ENCODE results near the gene LARP1B.

Gene LARP1B

DNA sequence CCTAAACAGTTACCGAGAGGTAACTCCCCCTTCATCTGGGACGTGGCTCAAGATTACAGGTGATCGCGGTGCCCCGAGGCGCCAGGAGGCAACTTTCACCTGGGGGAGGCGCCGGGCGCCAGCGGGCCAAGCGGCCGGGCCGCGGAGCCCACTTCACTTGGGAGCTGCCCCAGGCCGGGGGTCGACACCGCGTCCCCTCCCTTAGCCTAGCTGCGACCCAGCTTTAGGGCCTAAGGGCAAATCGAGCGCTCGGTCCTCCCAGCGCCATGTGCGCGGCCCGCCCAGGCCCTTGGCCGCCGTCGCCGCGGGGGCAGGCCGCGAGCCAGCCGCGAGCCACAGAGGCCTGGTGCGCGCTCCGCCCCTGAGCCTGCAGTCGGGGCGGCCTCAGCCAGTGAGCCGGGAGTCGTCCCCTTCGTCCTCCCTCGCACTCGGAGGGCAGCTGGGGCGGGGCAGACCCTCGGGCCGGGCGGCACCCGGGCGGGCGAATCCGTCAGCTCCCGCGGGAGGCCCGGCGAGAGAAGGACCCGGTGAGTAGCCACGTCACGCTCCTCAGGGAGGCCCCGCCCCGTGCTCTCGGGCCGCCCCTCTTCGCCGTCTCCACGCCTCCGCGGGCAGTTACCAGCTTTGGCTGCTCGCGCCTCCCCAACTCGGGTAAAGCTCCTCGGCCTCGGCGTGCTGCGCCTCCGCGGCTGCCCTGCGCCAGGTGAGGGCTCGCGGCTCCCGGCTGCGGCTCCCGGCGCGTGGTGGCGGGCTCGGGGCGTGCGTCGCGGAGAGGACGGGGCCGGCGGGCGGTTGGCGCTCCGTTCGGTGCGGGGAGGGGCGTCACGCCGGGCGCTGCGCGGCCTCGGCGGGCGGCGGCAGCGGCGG is at the start of gene LARP1B:
TSS of gene LARP1B (plus strand) at position 614 of the 867 bp plus-strand sequence. CDS start 13,640 bp downstream, outside the sequence.
- TF ChIP-seq GATA2 (IDR thresholded peaks at IDR 0.05; ENCODE audit: low read depth, low read length) = no peak
- no peak for TF ChIP-seq GATA3 (IDR thresholded peaks at IDR 0.05; ENCODE audit: low read depth, low read length)

DNA sequence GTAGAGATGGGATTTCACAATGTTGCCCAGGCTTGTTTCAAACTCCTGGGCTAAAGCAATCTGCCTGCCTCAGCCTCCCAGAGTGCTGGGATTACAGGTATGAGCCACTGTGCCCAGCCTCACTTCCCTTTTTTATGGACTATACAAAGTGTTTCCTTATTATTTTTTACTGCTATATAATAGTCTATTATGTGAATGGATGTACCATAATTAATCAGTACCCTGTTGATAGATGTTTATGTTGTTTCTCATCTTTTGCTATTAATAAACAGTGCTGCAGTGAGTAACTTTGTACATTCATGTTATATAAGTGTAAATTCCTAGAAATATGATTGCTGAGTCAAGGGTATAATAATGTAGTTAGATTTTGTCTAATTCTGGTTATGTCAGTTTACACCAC is 35.8 kb upstream of the LARP1B start:
- TF ChIP-seq GATA3 (IDR thresholded peaks at IDR 0.05; ENCODE audit: low read depth, low read length) (no peak), GATA2 (IDR thresholded peaks at IDR 0.05; ENCODE audit: low read depth, low read length) (no peak)

DNA sequence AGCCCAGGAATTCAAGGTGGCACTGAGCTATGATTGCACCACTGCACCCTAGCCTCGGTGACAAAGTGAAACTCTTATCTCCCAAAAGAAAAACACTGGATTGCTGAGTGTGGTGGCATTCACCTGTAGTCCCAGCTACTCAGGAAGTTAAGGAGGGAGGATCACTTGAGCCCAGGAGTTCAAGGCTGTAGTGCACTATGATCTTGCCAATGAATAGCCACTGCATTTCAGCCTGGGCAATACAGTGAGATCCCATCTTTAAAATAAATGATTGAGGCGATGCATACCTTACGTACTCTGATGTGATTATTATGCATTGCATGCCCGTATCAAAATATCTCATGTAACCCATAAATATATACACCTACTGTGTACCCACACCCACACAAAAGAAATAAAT is 31.2 kb upstream of the LARP1B start:
- TF ChIP-seq GATA2 (IDR thresholded peaks at IDR 0.05; ENCODE audit: low read depth, low read length) (no peak), GATA3 (IDR thresholded peaks at IDR 0.05; ENCODE audit: low read depth, low read length) (no peak)

DNA sequence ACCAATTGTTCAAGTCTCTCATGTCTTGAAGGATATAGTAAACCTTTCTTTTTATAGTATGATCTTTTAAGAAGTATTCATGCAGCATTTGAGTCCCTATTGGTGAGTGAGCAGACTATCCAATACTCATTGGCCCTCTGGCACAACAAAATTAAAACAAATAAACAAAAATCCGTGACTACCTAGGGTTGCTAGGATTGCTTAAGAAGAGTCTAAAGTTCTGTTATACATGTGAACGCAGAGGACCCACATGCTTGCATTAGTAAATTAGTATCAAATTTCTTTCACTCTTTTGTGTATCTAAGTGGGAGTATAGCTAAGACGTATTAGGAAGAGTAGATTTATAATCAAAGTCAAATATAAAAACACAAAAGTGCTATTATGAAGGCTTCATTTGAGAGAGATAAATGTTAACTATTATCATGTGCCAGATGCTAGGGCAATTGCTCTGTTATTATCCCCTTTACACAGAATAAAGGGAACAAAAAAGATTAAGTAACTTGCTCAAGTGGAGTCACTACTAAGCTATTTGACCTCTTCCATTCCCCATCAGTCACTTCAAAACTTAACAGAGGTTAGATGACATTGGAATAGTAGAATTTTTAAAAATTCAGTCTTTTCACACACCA is 29.2 kb upstream of the LARP1B start:
- TF ChIP-seq GATA2 (IDR thresholded peaks at IDR 0.05; ENCODE audit: low read depth, low read length) (no peak), GATA3 (IDR thresholded peaks at IDR 0.05; ENCODE audit: low read depth, low read length) (no peak)

DNA sequence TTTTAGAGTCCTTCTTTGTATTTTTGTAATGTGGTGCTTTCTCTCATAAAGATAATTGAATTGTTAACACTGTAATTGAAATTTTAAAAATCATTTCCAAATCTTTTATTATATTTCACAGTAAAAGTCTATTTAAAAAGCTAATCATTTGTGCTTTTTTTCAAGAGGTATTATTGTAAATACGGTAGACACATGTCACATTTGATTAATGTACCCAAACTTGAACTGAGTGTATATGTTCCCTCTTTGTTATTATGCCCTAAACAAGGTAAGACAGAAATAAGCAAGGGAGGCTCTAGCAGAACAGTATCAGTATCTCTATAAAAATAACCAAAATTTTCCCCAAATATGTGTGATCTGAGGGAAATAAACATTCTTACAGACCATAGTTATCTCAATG is 21.5 kb upstream of the LARP1B start:
- no peak for TF ChIP-seq GATA2 (IDR thresholded peaks at IDR 0.05; ENCODE audit: low read depth, low read length)
- no peak for TF ChIP-seq GATA3 (IDR thresholded peaks at IDR 0.05; ENCODE audit: low read depth, low read length)

DNA sequence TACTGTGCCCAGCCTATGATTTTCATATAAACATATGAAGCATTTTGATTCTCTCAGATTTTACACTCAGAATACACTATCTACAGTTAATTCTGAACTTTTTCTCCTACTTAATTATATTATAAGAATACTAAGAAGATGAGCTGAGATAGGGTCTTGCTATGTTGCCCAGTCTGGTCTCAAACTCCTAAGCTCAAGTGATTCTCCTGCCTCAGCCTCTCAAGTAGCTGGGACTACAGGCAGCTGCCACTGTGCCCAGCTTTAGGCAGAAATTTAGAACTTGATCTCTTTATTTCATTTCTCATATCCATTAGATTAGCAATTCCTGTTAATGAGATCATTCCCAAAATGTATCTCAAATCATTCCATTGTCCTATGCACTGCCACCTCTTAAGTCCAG is 4.7 kb upstream of the LARP1B start:
- TF ChIP-seq GATA2 (IDR thresholded peaks at IDR 0.05; ENCODE audit: low read depth, low read length) (no peak), GATA3 (IDR thresholded peaks at IDR 0.05; ENCODE audit: low read depth, low read length) (no peak)

DNA sequence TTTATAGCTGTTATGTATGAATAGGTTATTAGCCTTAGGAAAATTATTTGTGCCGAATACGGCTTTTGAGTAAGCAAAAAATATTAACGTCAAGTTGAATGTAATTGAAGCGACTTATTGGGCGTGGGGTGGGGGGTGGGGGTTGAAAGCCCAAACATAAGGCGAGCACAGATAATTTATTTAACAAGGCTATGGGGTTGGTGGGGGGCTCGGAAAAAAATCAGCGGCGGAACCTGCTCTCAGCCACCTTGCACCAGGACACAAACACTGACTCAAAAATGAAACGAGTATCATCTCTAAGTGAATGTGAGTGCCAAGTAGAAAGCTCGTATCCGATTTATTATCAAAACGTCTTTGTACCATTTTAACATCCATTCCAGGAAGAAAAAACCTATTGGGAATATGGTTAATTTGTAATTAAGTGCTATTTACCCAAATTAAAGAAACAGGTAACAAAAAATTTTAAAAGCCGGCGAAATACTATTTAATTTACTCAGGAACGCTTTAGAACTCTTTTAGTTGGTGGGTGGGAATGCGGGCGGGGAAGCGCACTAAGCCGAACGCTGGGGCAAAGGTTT is 902 bp upstream of the LARP1B start:
- TF ChIP-seq GATA2 (IDR thresholded peaks at IDR 0.05; ENCODE audit: low read depth, low read length) = no peak
- TF ChIP-seq GATA3 (IDR thresholded peaks at IDR 0.05; ENCODE audit: low read depth, low read length) = no peak

DNA sequence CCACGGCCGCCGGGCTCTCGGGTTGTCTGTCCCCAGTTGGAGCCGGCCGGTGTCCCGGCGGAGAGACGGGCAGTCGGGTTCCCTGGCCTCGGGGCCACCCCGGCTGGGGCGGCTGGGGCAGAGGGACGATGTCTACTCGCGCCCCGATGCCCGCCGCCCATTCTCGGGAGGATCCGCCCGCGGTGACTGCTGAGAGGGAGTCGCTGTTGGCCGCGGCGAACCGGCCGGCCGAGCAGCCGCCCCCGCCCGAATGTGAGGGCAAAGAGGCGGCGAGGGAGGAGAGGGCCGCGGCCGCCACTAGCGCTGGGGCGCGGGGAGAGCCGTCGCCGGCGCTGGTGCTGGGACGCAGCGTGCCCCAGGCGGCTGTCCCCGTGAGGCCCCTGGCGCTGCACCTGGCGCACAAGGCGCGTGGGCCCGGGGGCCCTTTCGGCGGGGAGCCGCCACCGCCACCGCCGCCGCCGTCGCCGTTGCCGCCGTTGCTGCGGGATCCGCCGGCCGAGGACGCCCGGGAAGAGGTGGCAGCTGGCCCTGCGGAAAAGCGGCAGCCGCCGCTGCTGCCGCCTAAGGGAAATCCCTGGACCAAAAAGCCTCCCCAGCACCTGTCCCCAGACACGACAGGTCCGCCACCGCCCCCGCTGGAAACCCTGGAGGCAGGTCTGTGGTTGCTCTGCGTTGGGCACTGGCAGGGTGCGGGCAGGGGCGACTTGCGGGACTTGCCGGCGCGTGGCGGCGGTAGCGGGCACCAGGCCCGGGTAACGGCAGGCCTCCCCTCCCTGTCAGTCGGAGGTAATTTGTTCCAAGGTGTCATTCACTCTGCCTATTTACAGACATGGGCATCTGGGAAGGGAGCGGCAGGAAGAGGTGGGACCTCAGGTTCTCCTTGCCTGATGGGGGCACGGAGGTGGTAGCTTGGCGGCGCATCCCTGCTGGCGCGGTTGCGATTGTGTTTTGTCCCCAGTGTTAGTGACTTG is 739 bp downstream of the LARP1B start:
- no peak for TF ChIP-seq GATA3 (IDR thresholded peaks at IDR 0.05; ENCODE audit: low read depth, low read length)
- no peak for TF ChIP-seq GATA2 (IDR thresholded peaks at IDR 0.05; ENCODE audit: low read depth, low read length)

DNA sequence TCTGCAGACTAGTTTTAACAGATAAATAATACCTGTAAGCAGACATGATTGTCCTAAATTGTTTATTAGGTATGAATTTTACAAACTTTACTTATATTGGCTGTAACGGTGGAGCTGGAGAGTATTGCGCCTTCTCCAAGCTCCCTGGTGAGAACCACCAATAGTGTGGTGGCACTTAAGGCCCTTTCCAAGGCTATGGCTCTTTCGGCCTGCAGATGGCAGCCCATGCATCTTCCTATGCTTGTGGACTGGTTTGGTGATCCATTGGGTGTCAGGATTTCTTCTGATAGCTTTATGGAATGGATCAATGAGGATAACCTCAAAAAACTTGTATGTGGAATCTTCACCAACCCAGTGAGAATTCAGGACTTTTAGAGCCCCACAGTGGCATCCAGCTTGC is 7.8 kb downstream of the LARP1B start:
- no peak for TF ChIP-seq GATA3 (IDR thresholded peaks at IDR 0.05; ENCODE audit: low read depth, low read length)

DNA sequence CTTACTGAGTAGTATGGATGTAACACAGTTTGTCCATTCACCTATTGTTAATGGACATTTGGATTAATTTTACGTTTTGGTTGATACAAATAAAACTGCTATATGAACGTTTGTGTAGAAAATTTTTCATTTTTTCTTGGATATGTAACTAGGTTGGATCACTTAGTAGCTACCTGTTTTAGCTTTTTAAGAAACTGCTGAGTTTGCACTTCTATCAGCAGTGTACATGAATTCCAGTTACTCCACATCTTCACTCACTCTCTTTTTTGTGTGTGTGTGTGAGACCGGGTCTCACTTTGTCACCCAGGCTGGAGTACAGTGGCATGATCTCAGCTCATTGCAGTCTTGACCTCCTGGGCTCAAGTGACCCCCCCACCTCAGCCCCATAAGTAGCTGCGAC is 15.4 kb downstream of the LARP1B start:
- TF ChIP-seq GATA2 (IDR thresholded peaks at IDR 0.05; ENCODE audit: low read depth, low read length) (no peak), GATA3 (IDR thresholded peaks at IDR 0.05; ENCODE audit: low read depth, low read length) (no peak)

DNA sequence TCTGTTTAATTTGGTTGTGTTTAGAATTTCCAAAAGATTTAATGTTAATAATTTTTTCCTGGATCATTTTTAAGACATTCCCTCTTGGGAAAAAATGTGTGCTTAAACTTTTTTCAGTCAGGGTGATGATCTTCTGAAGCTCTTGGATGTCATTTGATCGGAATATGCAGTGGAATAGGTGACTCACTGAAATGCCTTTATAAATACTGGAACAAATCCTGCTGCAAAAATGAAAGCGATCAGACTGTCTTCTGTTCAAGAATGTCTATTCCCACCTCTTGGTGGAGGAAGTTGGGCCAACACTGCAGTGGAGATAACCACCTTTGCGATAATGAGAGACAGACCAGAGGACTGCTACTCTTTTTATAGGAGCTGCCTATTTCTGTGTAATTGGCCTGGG is 46.7 kb downstream of the LARP1B start:
- no peak for TF ChIP-seq GATA2 (IDR thresholded peaks at IDR 0.05; ENCODE audit: low read depth, low read length)
- no peak for TF ChIP-seq GATA3 (IDR thresholded peaks at IDR 0.05; ENCODE audit: low read depth, low read length)

DNA sequence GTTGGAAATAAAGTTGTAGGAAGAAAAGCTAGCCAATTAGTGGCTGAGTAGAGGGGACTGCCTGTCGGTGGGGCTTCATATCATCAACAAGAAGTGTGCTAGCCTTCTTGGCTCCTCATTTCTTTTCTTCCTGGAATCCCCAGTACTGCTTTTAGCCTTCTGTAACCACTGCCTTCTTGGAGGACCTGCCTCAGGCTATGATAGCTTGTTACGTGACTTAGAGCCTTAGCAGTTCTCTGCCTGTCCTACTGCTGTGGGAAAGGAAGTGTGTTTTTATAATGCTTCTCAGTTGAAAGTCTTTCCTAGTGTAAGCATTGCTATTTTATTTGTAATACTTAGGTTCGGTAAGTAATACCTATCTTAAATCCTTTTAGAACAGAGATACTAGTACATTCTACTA is 61.9 kb downstream of the LARP1B start:
- TF ChIP-seq GATA2 (IDR thresholded peaks at IDR 0.05; ENCODE audit: low read depth, low read length) (no peak), GATA3 (IDR thresholded peaks at IDR 0.05; ENCODE audit: low read depth, low read length) (no peak)

DNA sequence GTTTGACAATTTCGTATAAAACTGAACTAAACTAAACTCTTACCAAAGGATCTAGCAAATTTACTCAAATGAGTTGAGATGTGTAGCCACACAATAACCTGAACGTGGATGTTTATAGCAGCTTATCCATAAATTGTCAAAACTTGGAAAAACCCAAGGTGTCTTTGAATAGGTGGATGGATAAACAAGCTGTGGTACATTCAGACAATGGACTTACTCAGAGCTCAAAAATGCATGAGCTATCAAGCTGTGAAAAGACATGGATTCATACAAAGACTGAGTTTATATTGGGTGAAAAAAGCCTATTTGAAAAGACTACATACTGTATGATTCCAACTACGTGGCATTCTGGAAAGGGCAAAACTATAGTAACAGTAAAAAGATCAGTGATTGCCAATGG is 69.5 kb downstream of the LARP1B start:
- TF ChIP-seq GATA2 (IDR thresholded peaks at IDR 0.05; ENCODE audit: low read depth, low read length) = no peak

DNA sequence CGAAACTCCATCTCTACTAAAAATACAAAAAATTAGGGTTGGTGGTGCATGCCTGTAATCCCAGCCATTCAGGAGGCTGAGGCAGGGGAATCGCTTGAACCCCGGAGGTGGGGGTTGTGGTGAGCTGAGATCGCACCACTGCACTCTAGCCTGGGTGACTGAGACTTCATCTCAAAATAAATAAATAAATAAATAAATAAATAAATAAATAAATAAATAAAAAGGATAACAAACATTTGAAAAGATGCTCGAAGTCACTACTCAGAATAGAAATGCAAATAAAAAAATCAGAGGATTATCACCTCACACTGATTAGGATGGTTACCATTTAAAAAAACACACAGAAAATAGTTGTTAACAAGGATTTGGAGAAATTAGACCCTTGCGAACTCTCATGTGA is 73.8 kb downstream of the LARP1B start:
- no peak for TF ChIP-seq GATA2 (IDR thresholded peaks at IDR 0.05; ENCODE audit: low read depth, low read length)
- no peak for TF ChIP-seq GATA3 (IDR thresholded peaks at IDR 0.05; ENCODE audit: low read depth, low read length)

Data from SH-SY5Y (cell line).